Skin epidermis (tissue), 12 donors: ENCODE data around the gene MYO10.

ENCODE experiments used
- H3K27ac ChIP-seq, 21 experiments: fragments of 200-600 bp; sonication (generic) in 11 of 21; one replicate each; pipeline ENCODE4 v1.5.0; 2020; ENCODE audit warnings: mild to moderate bottlenecking in 3 of 21, inconsistent platforms in 2 of 21, moderate library complexity in 2 of 21
- H3K4me3 ChIP-seq, 7 experiments: fragments of 200-600 bp; sonication (generic) in 2 of 7; one replicate each; pipeline ENCODE4 v1.5.0; 2020; ENCODE audit warnings: inconsistent platforms in 2 of 7, mild to moderate bottlenecking in 2 of 7, moderate library complexity in 1 of 7

The MYO10 gene

GRCh38 chr5:16800477-16800876 lies 135.6 kb downstream of the MYO10 start:
- no peak overlapping the region for H3K4me3 ChIP-seq

GRCh38 chr5:16799796-16800195 lies 136.3 kb downstream of the MYO10 start:
- Histone ChIP-seq H3K27ac (no peak overlapping the region), H3K4me3 (no peak overlapping the region)

More at GRCh38 chr5:16800477-16800876, 135.6 kb downstream of the MYO10 start:
- no peak overlapping the region for H3K27ac ChIP-seq

- no peak overlapping the region for H3K4me3 ChIP-seq
- no peak overlapping the region for H3K27ac ChIP-seq
These were observed 138.1 kb downstream of the MYO10 start for GRCh38 chr5:16797951-16798350.

GRCh38 chr5:16794269-16794913 lies 141.7 kb downstream of the MYO10 start:
- H3K27ac ChIP-seq: no peak overlapping the region
- H3K4me3 ChIP-seq: no peak overlapping the region

GRCh38 chr5:16792598-16793275 lies 143.4 kb downstream of the MYO10 start:
- Histone ChIP-seq H3K27ac (no peak overlapping the region), H3K4me3 (no peak overlapping the region)

- Histone ChIP-seq H3K27ac (no peak overlapping the region), H3K4me3 (no peak overlapping the region)
These were observed 144.0 kb downstream of the MYO10 start for GRCh38 chr5:16791904-16792597.

- no peak overlapping the region for H3K27ac ChIP-seq
- no peak overlapping the region for H3K4me3 ChIP-seq
These were observed 144.9 kb downstream of the MYO10 start for GRCh38 chr5:16791036-16791705.

GRCh38 chr5:16788957-16789356 lies 147.1 kb downstream of the MYO10 start:
- Histone ChIP-seq H3K4me3 (no peak overlapping the region), H3K27ac (no peak overlapping the region)

- Histone ChIP-seq H3K4me3 (no peak overlapping the region), H3K27ac (no peak overlapping the region)
These were observed 148.8 kb downstream of the MYO10 start for GRCh38 chr5:16787278-16787677.

- H3K27ac ChIP-seq: no peak overlapping the region
- H3K4me3 ChIP-seq: no peak overlapping the region
These were observed 151.0 kb downstream of the MYO10 start for GRCh38 chr5:16784843-16785791.

GRCh38 chr5:16784088-16784487 lies 152.0 kb downstream of the MYO10 start:
- Histone ChIP-seq H3K27ac (no peak overlapping the region), H3K4me3 (no peak overlapping the region)

GRCh38 chr5:16781828-16782626 lies 154.1 kb downstream of the MYO10 start:
- no peak overlapping the region for H3K4me3 ChIP-seq
- H3K27ac ChIP-seq: no peak overlapping the region

- Histone ChIP-seq H3K27ac (no peak overlapping the region), H3K4me3 (no peak overlapping the region)
These were observed 155.8 kb downstream of the MYO10 start for GRCh38 chr5:16780325-16780724.

- no peak overlapping the region for H3K27ac ChIP-seq
- no peak overlapping the region for H3K4me3 ChIP-seq
These were observed 158.7 kb downstream of the MYO10 start for GRCh38 chr5:16777432-16777831.

GRCh38 chr5:16776611-16777251 lies 159.4 kb downstream of the MYO10 start:
- Histone ChIP-seq H3K4me3 (no peak overlapping the region), H3K27ac (no peak overlapping the region)

GRCh38 chr5:16774806-16775205 lies 161.3 kb downstream of the MYO10 start:
- H3K4me3 ChIP-seq: no peak overlapping the region
- H3K27ac ChIP-seq: no peak overlapping the region

GRCh38 chr5:16773991-16774390 lies 162.1 kb downstream of the MYO10 start:
- H3K27ac ChIP-seq: no peak overlapping the region
- H3K4me3 ChIP-seq: no peak overlapping the region

GRCh38 chr5:16772556-16772955 lies 163.5 kb downstream of the MYO10 start:
- no peak overlapping the region for H3K4me3 ChIP-seq
- no peak overlapping the region for H3K27ac ChIP-seq
